ENCODE results near the gene CNTLN. TPM values are rescaled to one million over a fixed set of nuclear protein-coding genes. Genes with fewer than 3 reads are reported as not detected.

CNTLN gene
- total and polyA plus RNA-seq, 2 of the 13 experiments (the other 11 are each of a cell fraction or from before 2014, with no cell fraction given), result 1.5 to 5.7 TPM

DNA sequence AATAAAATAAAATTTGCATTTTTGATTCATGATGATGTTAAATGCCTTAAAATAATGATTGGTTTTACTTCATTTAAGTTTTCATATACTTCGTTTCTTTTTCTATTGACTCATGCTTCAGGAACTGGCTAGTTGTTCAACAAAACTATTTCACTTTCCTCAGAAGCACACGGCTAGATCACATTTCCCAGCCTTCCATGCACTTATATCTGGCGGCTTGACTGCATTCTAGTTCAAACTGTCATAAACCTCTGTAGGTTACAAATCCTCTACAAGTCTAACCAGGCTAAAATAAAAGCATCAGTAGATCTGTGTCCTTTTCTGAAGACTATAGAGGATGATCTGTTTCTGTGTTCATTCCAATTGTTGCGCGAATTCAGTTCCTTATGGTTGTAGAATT lies 46.3 kb upstream of the CNTLN start (continued):
- no peak for TF ChIP-seq ZNF556 (CRISPR knock-in tag; IDR thresholded peaks at IDR 0.05; ENCODE audit: borderline replicate concordance)
- TF ChIP-seq HOXA9 (CRISPR knock-in tag; IDR thresholded peaks at IDR 0.05; ENCODE audit: borderline replicate concordance), result no peak
- TF ChIP-seq ZBED4 (CRISPR knock-in tag; IDR thresholded peaks at IDR 0.05; ENCODE audit: borderline replicate concordance), result no peak
- no peak for TF ChIP-seq SKI (IDR thresholded peaks at IDR 0.05; ENCODE audit: partially characterized antibody)
- TF ChIP-seq SRF (IDR thresholded peaks at IDR 0.05; ENCODE audit: low read depth, low read length), result no peak
- no peak for TF ChIP-seq CHCHD3 (CRISPR knock-in tag; IDR thresholded peaks at IDR 0.05)
- TF ChIP-seq TBP (CRISPR knock-in tag; IDR thresholded peaks at IDR 0.05), result no peak
- TF ChIP-seq, protein P1, sequence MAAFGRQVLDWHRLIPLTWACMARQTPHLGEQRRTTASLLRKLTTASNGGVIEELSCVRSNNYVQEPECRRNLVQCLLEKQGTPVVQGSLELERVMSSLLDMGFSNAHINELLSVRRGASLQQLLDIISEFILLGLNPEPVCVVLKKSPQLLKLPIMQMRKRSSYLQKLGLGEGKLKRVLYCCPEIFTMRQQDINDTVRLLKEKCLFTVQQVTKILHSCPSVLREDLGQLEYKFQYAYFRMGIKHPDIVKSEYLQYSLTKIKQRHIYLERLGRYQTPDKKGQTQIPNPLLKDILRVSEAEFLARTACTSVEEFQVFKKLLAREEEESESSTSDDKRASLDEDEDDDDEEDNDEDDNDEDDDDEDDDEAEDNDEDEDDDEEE (CRISPR knock-in tag; IDR thresholded peaks at IDR 0.05), result no peak
- TF ChIP-seq, protein P2, sequence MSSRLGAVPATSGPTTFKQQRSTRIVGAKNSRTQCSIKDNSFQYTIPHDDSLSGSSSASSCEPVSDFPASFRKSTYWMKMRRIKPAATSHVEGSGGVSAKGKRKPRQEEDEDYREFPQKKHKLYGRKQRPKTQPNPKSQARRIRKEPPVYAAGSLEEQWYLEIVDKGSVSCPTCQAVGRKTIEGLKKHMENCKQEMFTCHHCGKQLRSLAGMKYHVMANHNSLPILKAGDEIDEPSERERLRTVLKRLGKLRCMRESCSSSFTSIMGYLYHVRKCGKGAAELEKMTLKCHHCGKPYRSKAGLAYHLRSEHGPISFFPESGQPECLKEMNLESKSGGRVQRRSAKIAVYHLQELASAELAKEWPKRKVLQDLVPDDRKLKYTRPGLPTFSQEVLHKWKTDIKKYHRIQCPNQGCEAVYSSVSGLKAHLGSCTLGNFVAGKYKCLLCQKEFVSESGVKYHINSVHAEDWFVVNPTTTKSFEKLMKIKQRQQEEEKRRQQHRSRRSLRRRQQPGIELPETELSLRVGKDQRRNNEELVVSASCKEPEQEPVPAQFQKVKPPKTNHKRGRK (CRISPR knock-in tag; IDR thresholded peaks at IDR 0.05), result no peak
- no peak for TF ChIP-seq RBFOX2 (IDR thresholded peaks at IDR 0.05; ENCODE audit: low read depth, low read length)
- TF ChIP-seq ZNF746 (CRISPR knock-in tag; IDR thresholded peaks at IDR 0.05), result no peak
- TF ChIP-seq ZNF367 (CRISPR knock-in tag; IDR thresholded peaks at IDR 0.05; ENCODE audit: borderline replicate concordance), result no peak
